Epidermal melanocyte (primary cell): ENCODE measurements around the gene FAM110A.
"Not testable (repeated sequence)": the region's sequence is repeated elsewhere in the genome, so short reads cannot be mapped to it uniquely, and the experiment has no call there.

Experiments used
- DNase-seq: peaks from one replicate; pipeline ENCODE4 v3.0.0; 2011; ENCODE audit warnings: low spot score; ENCODE audit not compliant: insufficient read length

The FAM110A gene

GRCh38 chr20:841568-842546 is 8.3 kb downstream of the FAM110A start:
- peak; percentile 14 for DNase-seq

- no peak for DNase-seq
Measured at GRCh38 chr20:842547-842940, 9.0 kb downstream of the FAM110A start.

- no peak for DNase-seq
Measured at GRCh38 chr20:843912-844311, 10.4 kb downstream of the FAM110A start.

- DNase-seq, result peak; percentile 99
Measured at GRCh38 chr20:844473-845225, 11.1 kb downstream of the FAM110A start.

GRCh38 chr20:845226-845868 is 11.8 kb downstream of the FAM110A start:
- no peak for DNase-seq

GRCh38 chr20:845941-846893 is 12.7 kb downstream of the FAM110A start:
- DNase-seq, result no peak

GRCh38 chr20:846894-847278 is 13.4 kb downstream of the FAM110A start:
- no peak for DNase-seq

GRCh38 chr20:848193-848592 is 14.7 kb downstream of the FAM110A start:
- DNase-seq, result no peak

- DNase-seq, result not testable (repeated sequence)
Measured at GRCh38 chr20:848731-849130, 15.2 kb downstream of the FAM110A start.

GRCh38 chr20:853406-853996 is 20.0 kb downstream of the FAM110A start:
- DNase-seq, result no peak

- DNase-seq, result no peak
Measured at GRCh38 chr20:854601-855000, 21.1 kb downstream of the FAM110A start.

- no peak for DNase-seq
Measured at GRCh38 chr20:855466-856360, 22.2 kb downstream of the FAM110A start.

GRCh38 chr20:856361-856775 is 22.9 kb downstream of the FAM110A start:
- no peak for DNase-seq

GRCh38 chr20:858011-858410 is 24.5 kb downstream of the FAM110A start:
- DNase-seq, result no peak

- DNase-seq, result no peak
Measured at GRCh38 chr20:859751-860231, 26.3 kb downstream of the FAM110A start.

- no peak for DNase-seq
Measured at GRCh38 chr20:860891-861290, 27.4 kb downstream of the FAM110A start.

- no peak for DNase-seq
Measured at GRCh38 chr20:865440-865839, 31.9 kb downstream of the FAM110A start.

- no peak for DNase-seq
Measured at GRCh38 chr20:868279-868678, 34.8 kb downstream of the FAM110A start.

GRCh38 chr20:869606-870005 is 36.1 kb downstream of the FAM110A start:
- no peak for DNase-seq
